IMR-90 (cell line): ENCODE results near the gene OPRL1. TPM values are rescaled to one million over a fixed set of nuclear protein-coding genes. Genes with fewer than 3 reads are reported as not detected.

ENCODE experiments used
- ATAC-seq: fragments of 200-7000 bp; cut with Tn5 transposase; 2 replicates; pipeline ENCODE4 v1.9.1; 2020; ENCODE audit warnings: low read depth, mild to moderate bottlenecking, moderate library complexity
- BruUV-seq: library from RNA; stranded (reverse); fragments of 400-500 nt; replicated peaks from 2 replicates; lab custom pipeline; 2021; lab: Mats Ljungman, UMichigan
- CTCF ChIA-PET: fragments of 300-600 bp; formaldehyde crosslinking; extraction: SDS; loops from one replicate; lab custom pipeline; 2021; ENCODE audit warnings: antibody characterized with exemption; lab: Yijun Ruan, JAX
- POLR2A ChIA-PET: fragments of 300-600 bp; sonication (Branson Sonifier 250); formaldehyde crosslinking; loops from one replicate; lab custom pipeline; 2022; ENCODE audit warnings: antibody characterized with exemption; ENCODE audit not compliant: unreplicated experiment; lab: Charles Lee
- DNase-seq: peaks from one replicate; pipeline ENCODE4 v3.0.0; 2013
- H2AFZ ChIP-seq: replicated peaks from 2 replicates; pipeline ENCODE3; 2013; ENCODE audit warnings: low read length, mild to moderate bottlenecking; ENCODE audit not compliant: poor library complexity
- H2AK5ac ChIP-seq: 2 replicates; pipeline ENCODE4 v1.6.1; 2013; ENCODE audit warnings: low read depth, low read length, inconsistent platforms
- H2AK9ac ChIP-seq: replicated peaks from 2 replicates; pipeline ENCODE3; 2013; ENCODE audit warnings: mild to moderate bottlenecking, low read depth, low read length, moderate library complexity; ENCODE audit not compliant: poor library complexity
- H2BK120ac ChIP-seq: 2 replicates; pipeline ENCODE4 v1.6.1; 2013; ENCODE audit warnings: low read depth, low read length, inconsistent platforms
- H2BK15ac ChIP-seq: 3 replicates; pipeline ENCODE4 v1.6.1; 2013; ENCODE audit warnings: low read depth, low read length, inconsistent platforms
- H2BK20ac ChIP-seq: 2 replicates; pipeline ENCODE4 v1.6.1; 2013; ENCODE audit warnings: low read depth, mild to moderate bottlenecking, inconsistent platforms, low read length, moderate library complexity
- H2BK5ac ChIP-seq: 2 replicates; pipeline ENCODE4 v1.6.1; 2013; ENCODE audit warnings: mild to moderate bottlenecking, low read depth, low read length, inconsistent platforms; ENCODE audit not compliant: poor library complexity, severe bottlenecking
- H3K14ac ChIP-seq: replicated peaks from 2 replicates; pipeline ENCODE4 v1.6.1; 2013; ENCODE audit warnings: low read depth, low read length, inconsistent platforms
- H3K18ac ChIP-seq: 2 replicates; pipeline ENCODE4 v1.6.1; 2013; ENCODE audit warnings: low read depth, low read length, control low read depth
- H3K23ac ChIP-seq: 2 replicates; pipeline ENCODE4 v1.6.1; 2013; ENCODE audit warnings: low read depth, low read length, inconsistent platforms
- H3K27ac ChIP-seq: 2 replicates; pipeline ENCODE4 v1.5.1; 2013; ENCODE audit warnings: mild to moderate bottlenecking, control low read depth, low read length; ENCODE audit not compliant: insufficient read depth
- H3K27me3 ChIP-seq: 2 replicates; pipeline ENCODE4 v1.6.1; 2013; ENCODE audit warnings: low read length; ENCODE audit not compliant: control insufficient read depth, insufficient read depth
- H3K36me3 ChIP-seq: 2 replicates; pipeline ENCODE4 v1.6.1; 2013; ENCODE audit warnings: low read length, mixed read lengths; ENCODE audit not compliant: control insufficient read depth, insufficient read depth
- H3K4ac ChIP-seq: 2 replicates; pipeline ENCODE4 v1.6.1; 2013; ENCODE audit warnings: low read depth, low read length, inconsistent platforms
- H3K4me1 ChIP-seq: 2 replicates; pipeline ENCODE4 v1.6.1; 2013; ENCODE audit warnings: low read length, mixed read lengths; ENCODE audit not compliant: control insufficient read depth, insufficient read depth
- H3K4me2 ChIP-seq: 2 replicates; pipeline ENCODE4 v1.6.1; 2013; ENCODE audit warnings: low read depth, mild to moderate bottlenecking, control low read depth, low read length, moderate library complexity
- H3K4me3 ChIP-seq: 2 replicates; pipeline ENCODE4 v1.5.1; 2013; ENCODE audit warnings: low read depth, mild to moderate bottlenecking, control low read depth, low read length, moderate library complexity; ENCODE audit not compliant: insufficient read depth
- H3K56ac ChIP-seq: 2 replicates; pipeline ENCODE4 v1.6.1; 2013; ENCODE audit warnings: low read length, inconsistent platforms; ENCODE audit not compliant: insufficient read depth; ENCODE audit errors: extremely low read depth
- H3K79me1 ChIP-seq, 2 experiments: 2 replicates each; pipeline ENCODE4 v1.6.1; 2013; ENCODE audit warnings: low read length in 2 of 2, inconsistent platforms in 1 of 2, low read depth in 1 of 2
- H3K9ac ChIP-seq: 2 replicates; pipeline ENCODE4 v1.6.1; 2013; ENCODE audit warnings: low read depth, low read length, control low read depth
- H3K9me1 ChIP-seq: 2 replicates; pipeline ENCODE4 v1.6.1; 2013; ENCODE audit warnings: low read length, inconsistent platforms; ENCODE audit not compliant: insufficient read depth
- H3K9me3 ChIP-seq: 2 replicates; pipeline ENCODE4 v1.6.1; 2013; ENCODE audit warnings: low read length; ENCODE audit not compliant: control insufficient read depth, insufficient read depth
- H4K20me1 ChIP-seq: 2 replicates; pipeline ENCODE4 v1.6.1; 2013; ENCODE audit warnings: low read length, inconsistent platforms; ENCODE audit not compliant: insufficient read depth
- H4K5ac ChIP-seq: 2 replicates; pipeline ENCODE4 v1.6.1; 2013; ENCODE audit warnings: mild to moderate bottlenecking, low read depth, low read length, control low read depth
- H4K8ac ChIP-seq, 2 experiments: 2 replicates each; pipeline ENCODE4 v1.6.1; 2013; ENCODE audit warnings: low read depth in 2 of 2, low read length in 2 of 2, control low read depth in 1 of 2, inconsistent platforms in 1 of 2
- H4K91ac ChIP-seq: 2 replicates; pipeline ENCODE4 v1.6.1; 2013; ENCODE audit warnings: low read depth, low read length, inconsistent platforms; ENCODE audit not compliant: insufficient read depth
- CEBPB ChIP-seq: IDR thresholded peaks from 2 replicates; pipeline ENCODE4 v1.6.1; 2012; ENCODE audit warnings: low read depth, low read length, improper control_type of control experiment
- CHD1 ChIP-seq: IDR thresholded peaks from 2 replicates; pipeline ENCODE4 v1.6.1; 2012; ENCODE audit warnings: low read depth, low read length, improper control_type of control experiment
- FOS ChIP-seq: fragments of 150-350 bp; IDR thresholded peaks from 2 replicates; pipeline ENCODE4 v1.6.1; 2016; ENCODE audit warnings: low read depth, low read length
- MAFK ChIP-seq: IDR thresholded peaks from 2 replicates; pipeline ENCODE4 v1.6.1; 2012; ENCODE audit warnings: low read depth, low read length, improper control_type of control experiment
- MAZ ChIP-seq: IDR thresholded peaks from 2 replicates; pipeline ENCODE4 v1.6.1; 2012; ENCODE audit warnings: low read depth, mild to moderate bottlenecking, low read length, improper control_type of control experiment, moderate library complexity, borderline replicate concordance
- MXI1 ChIP-seq: IDR thresholded peaks from 2 replicates; pipeline ENCODE4 v1.6.1; 2012; ENCODE audit warnings: low read depth, mild to moderate bottlenecking, low read length, moderate library complexity, borderline replicate concordance
- NFE2L2 ChIP-seq: fragments of 150-350 bp; IDR thresholded peaks from 2 replicates; pipeline ENCODE4 v1.6.1; 2016; ENCODE audit warnings: low read depth, mild to moderate bottlenecking, low read length
- POLR2A ChIP-seq: IDR thresholded peaks from 2 replicates; pipeline ENCODE4 v1.6.1; 2012; ENCODE audit warnings: mild to moderate bottlenecking, low read depth, low read length
- RAD21 ChIP-seq: IDR thresholded peaks from 2 replicates; pipeline ENCODE4 v1.6.1; 2012; ENCODE audit warnings: low read length, improper control_type of control experiment
- RCOR1 ChIP-seq: IDR thresholded peaks from 2 replicates; pipeline ENCODE4 v1.6.1; 2012; ENCODE audit warnings: mild to moderate bottlenecking, low read length, improper control_type of control experiment; ENCODE audit not compliant: insufficient replicate concordance
- RFX5 ChIP-seq: IDR thresholded peaks from 2 replicates; pipeline ENCODE4 v1.8.0; 2012; ENCODE audit warnings: low read depth, mild to moderate bottlenecking, low read length, moderate library complexity
- SMC3 ChIP-seq: fragments of 150-350 bp; IDR thresholded peaks from 2 replicates; pipeline ENCODE4 v1.6.1; 2016; ENCODE audit warnings: low read depth, mild to moderate bottlenecking, antibody characterized with exemption, low read length, moderate library complexity
- WGBS, 2 experiments: methylation state at CpG; one replicate each; pipeline versions ENCODE4 v1.1.5 to v1.1.7; 2013; ENCODE audit warnings: missing lambda C conversion rate in 2 of 2; ENCODE audit not compliant: insufficient read length in 1 of 2; ENCODE audit errors: extremely low coverage in 2 of 2; 5-methylcytosine and 5-hydroxymethylcytosine counted together
- dilution Hi-C: fragments of 300-500 bp; cut with HindIII; formaldehyde crosslinking; loops from one replicate; pipeline ENCODE4 v1.14.3; 2018; ENCODE audit warnings: low sequenced_read_pairs; ENCODE audit not compliant: unreplicated experiment
- in situ Hi-C: fragments of 300-500 bp; cut with MboI; formaldehyde crosslinking; loops from 3 replicates; pipeline ENCODE4 v1.14.3; 2019; ENCODE audit warnings: low sequenced_read_pairs, inconsistent platforms, mixed read lengths
- intact Hi-C: fragments of 100-400 bp; cut with micrococcal nuclease; formaldehyde crosslinking; loops from 2 replicates; pipeline ENCODE4 v1.10.0; 2022
- polyA plus RNA-seq, 3 experiments: library from polyadenylated mRNA; depleted of rRNA; stranded (reverse); fragments of >200 nt; gene quantifications; 2 replicates each; pipeline ENCODE4 v1.2.3, GENCODE V29; 2012; ENCODE audit warnings: low replicate concordance in 1 of 3
- total RNA-seq: library from RNA; depleted of rRNA; stranded (reverse); fragments of >200 nt; gene quantifications from 2 replicates; pipeline ENCODE4 v1.2.3, GENCODE V29; 2012
- TF ChIP-seq, protein P1 (sequence below): conservative IDR thresholded peaks from 2 replicates; pipeline ENCODE4 v1.5.1; 2012; ENCODE audit warnings: mild to moderate bottlenecking, low read depth, low read length, improper control_type of control experiment
- TF ChIP-seq, protein P2 (sequence below): fragments of 150-350 bp; IDR thresholded peaks from 2 replicates; pipeline ENCODE4 v1.6.1; 2016; ENCODE audit warnings: low read depth, mild to moderate bottlenecking, low read length, moderate library complexity, borderline replicate concordance

The OPRL1 gene
- total and polyA plus RNA-seq, 2 of the 4 experiments (the other 2 are of a cell fraction) = 0.36 to 1.2 TPM

DNA sequence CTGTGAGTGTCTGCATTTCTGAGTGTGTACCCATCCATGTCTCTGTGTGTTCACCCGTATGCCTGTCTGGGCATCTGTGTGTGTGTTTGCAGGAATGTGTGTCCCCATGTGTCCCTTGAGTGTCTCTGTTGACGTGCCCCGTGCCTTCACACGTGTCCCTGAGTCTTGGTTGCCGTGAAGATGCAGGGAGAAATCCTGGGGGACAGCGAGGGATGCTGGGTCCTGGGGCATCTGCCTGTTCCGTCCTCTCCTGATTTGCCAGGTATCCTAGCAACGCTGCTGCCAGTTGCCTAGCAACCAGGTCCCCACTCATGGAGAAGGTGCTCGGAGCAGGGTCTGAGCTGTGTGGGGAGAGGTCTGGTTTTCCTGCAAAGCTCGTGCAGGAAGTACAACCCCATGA is 10.3 kb downstream of the OPRL1 start:
- Histone ChIP-seq H3K79me1 (no peaks in the 10 kb centered on the region), H2BK5ac (no peak overlapping the region), H3K14ac (no peak overlapping the region), H3K9me1 (no peaks in the 10 kb centered on the region), H2AFZ (no peak overlapping the region), H2AK9ac (peak overlapping the region; percentile 61), H3K4me2 (no peak overlapping the region), H3K4me1 (no peaks in the 10 kb centered on the region), H3K18ac (no peak overlapping the region), H3K9ac (no peak overlapping the region), H4K91ac (no peak overlapping the region), H3K9me3 (peaks cover 8% of the 10 kb centered on the region; the same call in 1 of the 2 replicates), H3K36me3 (no peaks in the 10 kb centered on the region), H3K27me3 (peaks cover 43% of the 10 kb centered on the region), H2BK120ac (no peak overlapping the region), H3K4ac (no peak overlapping the region), H2AK5ac (no peak overlapping the region), H2BK15ac (no peak overlapping the region), H3K23ac (no peak overlapping the region), H4K20me1 (0 out of 2 replicates have a peak, but pooled peaks cover 4% of the 10 kb centered on the region), H3K56ac (no peak overlapping the region), H4K5ac (no peak overlapping the region), H3K27ac (no peak overlapping the region), H4K8ac (no peak overlapping the region), H2BK20ac (no peak overlapping the region), H3K4me3 (no peak overlapping the region)
- no TSS peak for BruUV-seq
- intact Hi-C loops (no loop called here), in situ Hi-C loops (no loop called here), dilution Hi-C loops (no loop called here)
- DNase-seq (no peak), ATAC-seq (no peak)
- no CpG with 5 or more reads among the region's 10 CpGs for WGBS, 2 experiments
- ChIA-PET POLR2A (no interaction called here), CTCF (no interaction called here)
- TF ChIP-seq CEBPB (no peak), CHD1 (no peak), NFE2L2 (no peak), RFX5 (no peak), MXI1 (no peak), MAFK (no peak), RAD21 (no peak), MAZ (no peak), RCOR1 (no peak), SMC3 (no peak), FOS (no peak), POLR2A (no peak)
- TF ChIP-seq, protein P1, sequence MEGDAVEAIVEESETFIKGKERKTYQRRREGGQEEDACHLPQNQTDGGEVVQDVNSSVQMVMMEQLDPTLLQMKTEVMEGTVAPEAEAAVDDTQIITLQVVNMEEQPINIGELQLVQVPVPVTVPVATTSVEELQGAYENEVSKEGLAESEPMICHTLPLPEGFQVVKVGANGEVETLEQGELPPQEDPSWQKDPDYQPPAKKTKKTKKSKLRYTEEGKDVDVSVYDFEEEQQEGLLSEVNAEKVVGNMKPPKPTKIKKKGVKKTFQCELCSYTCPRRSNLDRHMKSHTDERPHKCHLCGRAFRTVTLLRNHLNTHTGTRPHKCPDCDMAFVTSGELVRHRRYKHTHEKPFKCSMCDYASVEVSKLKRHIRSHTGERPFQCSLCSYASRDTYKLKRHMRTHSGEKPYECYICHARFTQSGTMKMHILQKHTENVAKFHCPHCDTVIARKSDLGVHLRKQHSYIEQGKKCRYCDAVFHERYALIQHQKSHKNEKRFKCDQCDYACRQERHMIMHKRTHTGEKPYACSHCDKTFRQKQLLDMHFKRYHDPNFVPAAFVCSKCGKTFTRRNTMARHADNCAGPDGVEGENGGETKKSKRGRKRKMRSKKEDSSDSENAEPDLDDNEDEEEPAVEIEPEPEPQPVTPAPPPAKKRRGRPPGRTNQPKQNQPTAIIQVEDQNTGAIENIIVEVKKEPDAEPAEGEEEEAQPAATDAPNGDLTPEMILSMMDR = no peak
- TF ChIP-seq, protein P2, sequence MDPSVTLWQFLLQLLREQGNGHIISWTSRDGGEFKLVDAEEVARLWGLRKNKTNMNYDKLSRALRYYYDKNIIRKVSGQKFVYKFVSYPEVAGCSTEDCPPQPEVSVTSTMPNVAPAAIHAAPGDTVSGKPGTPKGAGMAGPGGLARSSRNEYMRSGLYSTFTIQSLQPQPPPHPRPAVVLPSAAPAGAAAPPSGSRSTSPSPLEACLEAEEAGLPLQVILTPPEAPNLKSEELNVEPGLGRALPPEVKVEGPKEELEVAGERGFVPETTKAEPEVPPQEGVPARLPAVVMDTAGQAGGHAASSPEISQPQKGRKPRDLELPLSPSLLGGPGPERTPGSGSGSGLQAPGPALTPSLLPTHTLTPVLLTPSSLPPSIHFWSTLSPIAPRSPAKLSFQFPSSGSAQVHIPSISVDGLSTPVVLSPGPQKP = no peak
